ENCODE results near the gene RSU1. TPM values are rescaled to one million over a fixed set of nuclear protein-coding genes. Genes with fewer than 3 reads are reported as not detected.
"Not testable (repeated sequence)": the region's sequence is repeated elsewhere in the genome, so short reads cannot be mapped to it uniquely, and the experiment has no call there.

Gene RSU1
- total RNA-seq, 1 experiment from 2014 or later, result 29.5 TPM

DNA sequence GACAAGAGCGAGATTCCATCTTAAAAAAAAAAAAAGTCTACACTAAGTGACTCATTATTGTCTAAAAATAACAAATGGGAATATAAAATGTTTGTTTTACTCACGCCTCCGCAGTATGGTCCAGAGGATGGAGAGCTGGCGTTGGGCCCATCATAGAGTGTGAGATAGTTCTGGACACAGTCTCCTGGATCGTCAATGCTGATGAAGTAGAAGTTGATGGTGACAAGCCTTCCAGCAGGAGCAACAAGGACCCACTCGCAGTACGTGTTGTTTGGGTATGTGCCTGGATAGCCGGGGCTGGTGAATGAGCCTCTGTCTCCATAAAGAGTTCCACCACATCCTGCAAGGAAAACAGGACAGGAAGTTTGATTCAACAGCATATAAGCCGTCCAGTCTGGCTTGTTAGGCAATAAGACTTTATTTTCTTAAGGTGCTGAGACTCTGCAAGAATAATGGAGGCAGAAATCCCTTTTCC is 11.5 kb upstream of the RSU1 start:
- Histone ChIP-seq H4K20me1 (ENCODE audit: insufficient read depth) (no peaks in the 10 kb centered on the region), H3K4me3 (replicated peaks in 1 of 2; ENCODE audit: low read depth in 1 of 2, low read length in 2 of 2) (no peak overlapping the region), H2AFZ (ENCODE audit: low read depth, low read length, poor library complexity, severe bottlenecking) (no peak overlapping the region), H3K79me2 (ENCODE audit: insufficient read depth, low read length) (no peaks in the 10 kb centered on the region), H3K27me3 (ENCODE audit: insufficient read depth, low read length) (no peaks in the 10 kb centered on the region), H3K4me2 (ENCODE audit: low read length) (peak overlapping the region; percentile 49; the same call in 1 of the 2 replicates), H3K4me1 (ENCODE audit: control insufficient read depth in 1 of 2, insufficient read depth in 2 of 2, low read length in 2 of 2) (no peaks in the 10 kb centered on the region; a peak in 1 of 4 replicates), H3K9me3 (ENCODE audit: control insufficient read depth in 1 of 2, insufficient read depth in 1 of 2, low read depth in 1 of 2, low read length in 2 of 2) (no peaks in the 10 kb centered on the region), H3K36me3 (ENCODE audit: control insufficient read depth in 1 of 2, insufficient read depth in 2 of 2, low read length in 2 of 2) (no peaks in the 10 kb centered on the region), H3K27ac (ENCODE audit: low read depth, low read length) (no peak overlapping the region), H3K9me2 (ENCODE audit: insufficient read depth) (no peaks in the 10 kb centered on the region), H3K9ac (ENCODE audit: low read length) (no peak overlapping the region)
- intact Hi-C loops (cut with micrococcal nuclease), result loop anchor here (1.0 to 5.0 kb wide), 4 partner anchors 421 to 769 kb away; no protein-coding TSS in a partner anchor
- ChIA-PET RAD21 (ENCODE audit: low non-redundant PET in 1 of 2, low total read pairs in 2 of 2, uncharacterized antibody in 2 of 2, unreplicated experiment in 2 of 2) (no interaction called here), POLR2A (interaction anchor here (0.7 kb wide), 1 partner anchor 985 kb away, joined by 3 read pairs; no protein-coding TSS in a partner anchor), CTCF (interaction anchor here (1.0 kb wide), 1 partner anchor 428 kb away, joined by 3 read pairs; no protein-coding TSS in a partner anchor)
- no TSS peak for BruUV-seq (replicated peaks)
- TF ChIP-seq EZH2phosphoT487 (IDR thresholded peaks at IDR 0.05; ENCODE audit: borderline replicate concordance) (no peak), POLR2A (IDR thresholded peaks at IDR 0.05; ENCODE audit: borderline replicate concordance, extremely low read depth, insufficient read depth, insufficient read length) (no peak)
- DNase-seq (ENCODE audit: low read depth, low spot score) (no peak), ATAC-seq (peak; percentile 9; the same call in 1 of the 2 replicates)

DNA sequence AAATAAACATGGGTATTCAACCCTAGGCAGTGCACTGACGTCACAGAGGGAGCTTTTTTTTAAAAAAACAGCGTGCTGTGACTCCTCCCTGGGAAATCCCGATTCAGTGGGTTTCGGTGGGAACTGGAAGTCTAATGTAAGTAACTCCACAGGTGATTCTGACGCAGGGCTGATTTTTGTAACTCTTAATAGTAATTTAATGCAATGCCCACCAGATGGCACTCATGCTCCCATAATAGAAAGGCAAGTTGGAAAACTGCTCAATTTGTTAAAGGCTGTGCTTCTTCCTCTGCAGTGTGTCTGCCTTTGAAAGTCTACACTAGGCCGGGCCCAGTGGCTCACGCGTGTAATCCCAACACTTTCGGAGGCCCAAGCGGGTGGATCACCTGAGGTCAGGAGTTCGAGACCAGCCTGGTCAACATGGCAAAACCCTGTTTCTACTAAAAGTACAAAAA is 10.9 kb upstream of the RSU1 start:
- peak; percentile 83 for DNase-seq (ENCODE audit: low read depth, low spot score)
- peak overlapping the region; percentile 19 for H2AFZ ChIP-seq (ENCODE audit: low read depth, low read length, poor library complexity, severe bottlenecking)
- H3K27ac ChIP-seq (ENCODE audit: low read depth, low read length), result no peak overlapping the region
- no TSS peak for BruUV-seq (replicated peaks)
- H3K9me3 ChIP-seq (ENCODE audit: control insufficient read depth in 1 of 2, insufficient read depth in 1 of 2, low read depth in 1 of 2, low read length in 2 of 2), result peaks cover 2 to 3% of the 10 kb centered on the region in 2 experiments; a peak in 2 of 4 replicates
- H3K4me1 ChIP-seq (ENCODE audit: control insufficient read depth in 1 of 2, insufficient read depth in 2 of 2, low read length in 2 of 2), result no peaks in the 10 kb centered on the region; a peak in 1 of 4 replicates
- RAD21 ChIA-PET (ENCODE audit: low non-redundant PET in 1 of 2, low total read pairs in 2 of 2, uncharacterized antibody in 2 of 2, unreplicated experiment in 2 of 2), result interaction anchor here in 1 of 2 experiments (0.6 kb wide), 1 partner anchor 1450 kb away, joined by 4 read pairs; no protein-coding TSS in a partner anchor
- H3K4me3 ChIP-seq (replicated peaks in 1 of 2; ENCODE audit: low read depth in 1 of 2, low read length in 2 of 2), result no peak overlapping the region
- H3K27me3 ChIP-seq (ENCODE audit: insufficient read depth, low read length), result no peaks in the 10 kb centered on the region
- peak overlapping the region; percentile 49 for H3K4me2 ChIP-seq (ENCODE audit: low read length)
- H3K79me2 ChIP-seq (ENCODE audit: insufficient read depth, low read length), result no peaks in the 10 kb centered on the region
- H4K20me1 ChIP-seq (ENCODE audit: insufficient read depth), result no peaks in the 10 kb centered on the region
- CTCF ChIA-PET, result interaction anchor here (0.7 to 1.0 kb wide), 3 partner anchors 11 to 429 kb away, joined by 3 to 4 read pairs (median 3); partner anchors contain the start of gene RSU1
- no peaks in the 10 kb centered on the region for H3K36me3 ChIP-seq (ENCODE audit: control insufficient read depth in 1 of 2, insufficient read depth in 2 of 2, low read length in 2 of 2)
- ATAC-seq, result peak; percentile 90
- POLR2A ChIA-PET, result interaction anchor here (0.7 kb wide), 1 partner anchor 986 kb away, joined by 3 read pairs; no protein-coding TSS in a partner anchor
- intact Hi-C loops (cut with micrococcal nuclease), result loop anchor here (1.0 to 5.0 kb wide), 4 partner anchors 421 to 769 kb away; no protein-coding TSS in a partner anchor
- TF ChIP-seq RAD21 (IDR thresholded peaks at IDR 0.05; ENCODE audit: low read depth) (peak; percentile 83), EZH2 (IDR thresholded peaks at IDR 0.05) (no peak), TCF7L2 (IDR thresholded peaks at IDR 0.05; ENCODE audit: borderline replicate concordance, extremely low read depth, insufficient read depth, insufficient read length) (peak; percentile 17), ELF1 (IDR thresholded peaks at IDR 0.05; ENCODE audit: borderline replicate concordance, low read depth) (no peak), CEBPB (IDR thresholded peaks at IDR 0.05; ENCODE audit: low read depth) (peak; percentile 25; the same call in 1 of the 2 replicates), CBX3 (IDR thresholded peaks at IDR 0.05; ENCODE audit: low read depth) (peak; percentile 41; the same call in 1 of the 2 replicates)
- TF ChIP-seq, protein P1, sequence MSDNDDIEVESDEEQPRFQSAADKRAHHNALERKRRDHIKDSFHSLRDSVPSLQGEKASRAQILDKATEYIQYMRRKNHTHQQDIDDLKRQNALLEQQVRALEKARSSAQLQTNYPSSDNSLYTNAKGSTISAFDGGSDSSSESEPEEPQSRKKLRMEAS (IDR thresholded peaks at IDR 0.05), result peak; percentile 39; the same call in 1 of the 2 replicates
- TF ChIP-seq, protein P2, sequence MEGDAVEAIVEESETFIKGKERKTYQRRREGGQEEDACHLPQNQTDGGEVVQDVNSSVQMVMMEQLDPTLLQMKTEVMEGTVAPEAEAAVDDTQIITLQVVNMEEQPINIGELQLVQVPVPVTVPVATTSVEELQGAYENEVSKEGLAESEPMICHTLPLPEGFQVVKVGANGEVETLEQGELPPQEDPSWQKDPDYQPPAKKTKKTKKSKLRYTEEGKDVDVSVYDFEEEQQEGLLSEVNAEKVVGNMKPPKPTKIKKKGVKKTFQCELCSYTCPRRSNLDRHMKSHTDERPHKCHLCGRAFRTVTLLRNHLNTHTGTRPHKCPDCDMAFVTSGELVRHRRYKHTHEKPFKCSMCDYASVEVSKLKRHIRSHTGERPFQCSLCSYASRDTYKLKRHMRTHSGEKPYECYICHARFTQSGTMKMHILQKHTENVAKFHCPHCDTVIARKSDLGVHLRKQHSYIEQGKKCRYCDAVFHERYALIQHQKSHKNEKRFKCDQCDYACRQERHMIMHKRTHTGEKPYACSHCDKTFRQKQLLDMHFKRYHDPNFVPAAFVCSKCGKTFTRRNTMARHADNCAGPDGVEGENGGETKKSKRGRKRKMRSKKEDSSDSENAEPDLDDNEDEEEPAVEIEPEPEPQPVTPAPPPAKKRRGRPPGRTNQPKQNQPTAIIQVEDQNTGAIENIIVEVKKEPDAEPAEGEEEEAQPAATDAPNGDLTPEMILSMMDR (IDR thresholded peaks at IDR 0.05 in 2 of 3, conservative IDR thresholded peaks at IDR 0.05 in 1 of 3; ENCODE audit: borderline replicate concordance in 1 of 3, insufficient read depth in 1 of 3, low read depth in 2 of 3, low read length in 2 of 3), result peak; percentile 46 to 57 (median 54); a peak in 5 of 6 replicates
- no peaks in the 10 kb centered on the region for H3K9me2 ChIP-seq (ENCODE audit: insufficient read depth)
- H3K9ac ChIP-seq (ENCODE audit: low read length), result no peak overlapping the region

DNA sequence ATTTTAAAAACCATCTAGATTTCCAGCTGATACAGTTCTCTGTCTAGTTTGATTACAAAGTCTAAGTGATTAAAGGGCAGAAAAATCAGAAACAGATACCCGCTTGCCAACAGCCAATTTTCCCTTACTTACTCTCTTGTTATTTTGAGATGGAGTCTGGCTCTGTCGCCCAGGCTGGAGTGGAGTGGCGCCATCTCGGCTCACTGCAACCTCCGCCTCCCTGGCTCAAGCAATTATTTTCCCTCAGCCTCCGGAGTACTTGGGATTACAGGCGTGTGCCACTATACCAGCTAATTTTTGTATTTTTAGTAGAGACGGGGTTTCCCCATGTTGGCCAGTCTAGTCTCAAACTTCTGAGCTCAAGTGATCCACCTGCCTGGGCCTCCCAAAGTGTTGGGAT is 10.2 kb upstream of the RSU1 start:
- ChIA-PET CTCF (interaction anchor here (0.7 to 1.0 kb wide), 2 partner anchors 10 to 403 kb away, joined by 3 to 4 read pairs; partner anchors contain the start of gene RSU1), RAD21 (ENCODE audit: low non-redundant PET in 1 of 2, low total read pairs in 2 of 2, uncharacterized antibody in 2 of 2, unreplicated experiment in 2 of 2) (interaction anchor here in 1 of 2 experiments (0.6 kb wide), 1 partner anchor 1451 kb away, joined by 4 read pairs; no protein-coding TSS in a partner anchor)
- H3K36me3 ChIP-seq (ENCODE audit: control insufficient read depth in 1 of 2, insufficient read depth in 2 of 2, low read length in 2 of 2); H3K27me3 ChIP-seq (ENCODE audit: insufficient read depth, low read length); H3K27ac ChIP-seq (ENCODE audit: low read depth, low read length); H4K20me1 ChIP-seq (ENCODE audit: insufficient read depth); POLR2A ChIA-PET; H3K9me3 ChIP-seq (ENCODE audit: control insufficient read depth in 1 of 2, insufficient read depth in 1 of 2, low read depth in 1 of 2, low read length in 2 of 2); H3K9me2 ChIP-seq (ENCODE audit: insufficient read depth); BruUV-seq (replicated peaks); H3K4me1 ChIP-seq (ENCODE audit: control insufficient read depth in 1 of 2, insufficient read depth in 2 of 2, low read length in 2 of 2); H3K9ac ChIP-seq (ENCODE audit: low read length); H3K79me2 ChIP-seq (ENCODE audit: insufficient read depth, low read length); DNase-seq (ENCODE audit: low read depth, low spot score); ATAC-seq; H3K4me3 ChIP-seq (replicated peaks in 1 of 2; ENCODE audit: low read depth in 1 of 2, low read length in 2 of 2): not testable (repeated sequence)
- intact Hi-C loops (cut with micrococcal nuclease), result loop anchor here (5.0 kb wide), 1 partner anchor 770 kb away; no protein-coding TSS in a partner anchor
- Histone ChIP-seq H3K4me2 (ENCODE audit: low read length) (peak overlapping the region; percentile 49), H2AFZ (ENCODE audit: low read depth, low read length, poor library complexity, severe bottlenecking) (peak overlapping the region; percentile 19)
